GM18861 (cell line): Measurements from ENCODE around the gene IL4R.
A peak's percentile ranks its signal among the peaks of the same experiment; 100 is the strongest.
"Not testable (repeated sequence)": the region's sequence is repeated elsewhere in the genome, so short reads cannot be mapped to it uniquely, and the experiment has no call there.

ENCODE experiments used
- ATAC-seq: cut with Tn5 transposase; IDR thresholded peaks from one replicate; pipeline ENCODE4 v1.9.1; 2021; ENCODE audit not compliant: unreplicated experiment

The IL4R gene

GRCh38 chr16:27401768-27402568 lies 88.2 kb downstream of the IL4R start, which contains the start of gene IL21R:
IL21R (plus strand) TSS chr16:27402174; CDS start chr16:27430072, 27,898 bp downstream.
- ATAC-seq, result peak; percentile 41

- no peak for ATAC-seq
Measured at GRCh38 chr16:27402569-27402963, 88.8 kb downstream of the IL4R start.

GRCh38 chr16:27402964-27403600 lies 89.3 kb downstream of the IL4R start:
- no peak for ATAC-seq

- ATAC-seq, result no peak
Measured at GRCh38 chr16:27403601-27403992, 89.8 kb downstream of the IL4R start.

- no peak for ATAC-seq
Measured at GRCh38 chr16:27404163-27404823, 90.5 kb downstream of the IL4R start.

GRCh38 chr16:27405546-27406451 lies 92.0 kb downstream of the IL4R start:
- no peak for ATAC-seq

GRCh38 chr16:27406511-27407128 lies 92.8 kb downstream of the IL4R start:
- ATAC-seq, result no peak

- ATAC-seq, result no peak
Measured at GRCh38 chr16:27407133-27407532, 93.4 kb downstream of the IL4R start.

GRCh38 chr16:27408012-27408601 lies 94.3 kb downstream of the IL4R start:
- ATAC-seq, result peak; percentile 54

GRCh38 chr16:27408602-27409031 lies 94.8 kb downstream of the IL4R start:
- ATAC-seq, result no peak

- ATAC-seq, result not testable (repeated sequence)
Measured at GRCh38 chr16:27409958-27410357, 96.2 kb downstream of the IL4R start.

- no peak for ATAC-seq
Measured at GRCh38 chr16:27410761-27411160, 97.0 kb downstream of the IL4R start.

- ATAC-seq, result no peak
Measured at GRCh38 chr16:27413956-27414355, 100.2 kb downstream of the IL4R start.
